ENCODE measurements around the gene MAML3.

The MAML3 gene

GRCh38 chr4:139674875-139675550 lies 479.0 kb downstream of the MAML3 start:
- H3K27ac Mint-ChIP-seq = peak overlapping the region; percentile 37

DNA sequence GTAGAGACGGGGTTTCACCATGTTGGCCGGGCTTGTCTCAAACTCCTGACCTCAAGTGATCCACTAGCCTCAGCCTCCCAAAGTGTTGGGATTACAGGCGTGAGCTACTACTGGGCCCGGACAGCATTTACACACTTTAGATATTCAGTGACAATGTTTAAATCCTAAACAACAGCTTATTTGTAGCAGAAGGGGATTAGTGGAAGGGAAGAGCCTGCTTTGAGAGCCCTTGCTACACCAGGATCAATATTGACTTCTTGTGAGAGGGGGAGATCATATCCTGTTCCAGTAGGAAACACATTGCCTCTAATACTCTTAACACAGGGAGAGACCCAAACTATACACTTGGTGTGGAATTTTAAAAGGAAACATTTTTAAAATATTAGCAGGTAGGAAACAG lies 481.3 kb downstream of the MAML3 start:
- H3K4me3 Mint-ChIP-seq = no peak overlapping the region
- peaks cover 12% of the 10 kb centered on the region for H3K36me3 Mint-ChIP-seq (ENCODE audit: low read depth)
- no peak for DNase-seq
- H3K27me3 Mint-ChIP-seq (ENCODE audit: low read depth, poor library complexity) = peaks cover 11% of the 10 kb centered on the region
- TF ChIP-seq, protein P1, sequence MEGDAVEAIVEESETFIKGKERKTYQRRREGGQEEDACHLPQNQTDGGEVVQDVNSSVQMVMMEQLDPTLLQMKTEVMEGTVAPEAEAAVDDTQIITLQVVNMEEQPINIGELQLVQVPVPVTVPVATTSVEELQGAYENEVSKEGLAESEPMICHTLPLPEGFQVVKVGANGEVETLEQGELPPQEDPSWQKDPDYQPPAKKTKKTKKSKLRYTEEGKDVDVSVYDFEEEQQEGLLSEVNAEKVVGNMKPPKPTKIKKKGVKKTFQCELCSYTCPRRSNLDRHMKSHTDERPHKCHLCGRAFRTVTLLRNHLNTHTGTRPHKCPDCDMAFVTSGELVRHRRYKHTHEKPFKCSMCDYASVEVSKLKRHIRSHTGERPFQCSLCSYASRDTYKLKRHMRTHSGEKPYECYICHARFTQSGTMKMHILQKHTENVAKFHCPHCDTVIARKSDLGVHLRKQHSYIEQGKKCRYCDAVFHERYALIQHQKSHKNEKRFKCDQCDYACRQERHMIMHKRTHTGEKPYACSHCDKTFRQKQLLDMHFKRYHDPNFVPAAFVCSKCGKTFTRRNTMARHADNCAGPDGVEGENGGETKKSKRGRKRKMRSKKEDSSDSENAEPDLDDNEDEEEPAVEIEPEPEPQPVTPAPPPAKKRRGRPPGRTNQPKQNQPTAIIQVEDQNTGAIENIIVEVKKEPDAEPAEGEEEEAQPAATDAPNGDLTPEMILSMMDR (IDR thresholded peaks at IDR 0.05) = no peak
- H3K9me3 Mint-ChIP-seq = no peaks in the 10 kb centered on the region
- H3K27ac Mint-ChIP-seq = no peak overlapping the region
- peaks cover 37% of the 10 kb centered on the region for H3K4me1 Mint-ChIP-seq

More at GRCh38 chr4:139674875-139675550, 479.0 kb downstream of the MAML3 start:
- Mint-ChIP-seq H3K4me3 (no peak overlapping the region), H3K4me1 (peaks cover 14% of the 10 kb centered on the region), H3K27me3 (ENCODE audit: low read depth, poor library complexity) (peaks cover 4% of the 10 kb centered on the region), H3K36me3 (ENCODE audit: low read depth) (peaks cover 30% of the 10 kb centered on the region), H3K9me3 (peaks cover 6% of the 10 kb centered on the region)
- TF ChIP-seq, protein P1 (IDR thresholded peaks at IDR 0.05) = no peak
- no peak for DNase-seq

DNA sequence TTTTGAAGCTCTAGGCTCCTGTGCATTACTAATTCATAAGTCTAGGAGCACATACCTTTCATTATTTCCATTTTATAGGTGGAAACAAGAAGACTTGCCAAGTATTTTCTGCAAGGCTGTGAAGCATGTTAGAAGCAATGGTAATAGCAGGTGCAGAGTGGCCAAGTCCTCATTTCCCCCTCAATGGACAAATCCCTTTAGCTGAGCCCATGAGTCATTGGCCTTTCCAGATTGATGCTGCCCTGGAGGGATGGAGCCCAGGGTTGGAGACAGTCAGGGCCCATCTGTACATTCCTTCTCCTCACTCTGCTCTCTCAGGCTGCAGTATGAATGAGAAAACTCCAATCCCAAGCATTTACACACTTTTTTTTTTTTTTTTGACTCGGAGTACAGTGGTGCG lies 481.8 kb downstream of the MAML3 start:
- Mint-ChIP-seq H3K4me1 (peaks cover 42% of the 10 kb centered on the region), H3K36me3 (ENCODE audit: low read depth) (peaks cover 12% of the 10 kb centered on the region), H3K27me3 (ENCODE audit: low read depth, poor library complexity) (peaks cover 11% of the 10 kb centered on the region), H3K4me3 (no peak overlapping the region), H3K27ac (no peak overlapping the region), H3K9me3 (no peaks in the 10 kb centered on the region)
- TF ChIP-seq, protein P1 (IDR thresholded peaks at IDR 0.05) = no peak
- no peak for DNase-seq

GRCh38 chr4:139670775-139671174 lies 483.2 kb downstream of the MAML3 start:
- Mint-ChIP-seq H3K36me3 (ENCODE audit: low read depth) (peaks cover 12% of the 10 kb centered on the region), H3K27me3 (ENCODE audit: low read depth, poor library complexity) (peaks cover 11% of the 10 kb centered on the region), H3K4me3 (no peak overlapping the region), H3K27ac (no peak overlapping the region), H3K9me3 (no peaks in the 10 kb centered on the region), H3K4me1 (peaks cover 57% of the 10 kb centered on the region)
- DNase-seq = no peak
- TF ChIP-seq, protein P1 (IDR thresholded peaks at IDR 0.05) = no peak

DNA sequence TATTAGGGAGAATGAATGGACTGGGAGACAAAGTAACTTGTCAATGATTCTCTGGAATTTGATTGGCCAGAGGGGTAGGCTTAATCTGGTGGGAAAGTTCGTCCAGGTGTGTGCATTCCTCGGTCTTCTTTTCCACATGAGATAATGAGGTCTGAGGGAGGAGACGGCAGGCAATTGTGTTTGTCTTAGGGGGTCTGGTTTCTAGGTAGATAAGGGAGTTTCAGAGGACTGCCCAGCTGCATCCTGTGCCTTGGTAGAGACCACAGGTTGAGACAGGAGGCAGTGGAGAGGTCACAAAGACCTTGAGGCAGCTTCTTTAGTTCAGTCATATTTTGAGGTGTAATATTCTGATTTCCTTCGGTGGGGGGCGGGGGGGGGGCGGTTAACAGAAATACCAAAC lies 484.1 kb downstream of the MAML3 start:
- no peak overlapping the region for H3K27ac Mint-ChIP-seq
- H3K36me3 Mint-ChIP-seq (ENCODE audit: low read depth) = peaks cover 5% of the 10 kb centered on the region
- no peaks in the 10 kb centered on the region for H3K9me3 Mint-ChIP-seq
- TF ChIP-seq, protein P1 (IDR thresholded peaks at IDR 0.05) = no peak
- peaks cover 11% of the 10 kb centered on the region for H3K27me3 Mint-ChIP-seq (ENCODE audit: low read depth, poor library complexity)
- DNase-seq = no peak
- H3K4me1 Mint-ChIP-seq = peaks cover 58% of the 10 kb centered on the region
- peak overlapping the region; percentile 13 for H3K4me3 Mint-ChIP-seq

DNA sequence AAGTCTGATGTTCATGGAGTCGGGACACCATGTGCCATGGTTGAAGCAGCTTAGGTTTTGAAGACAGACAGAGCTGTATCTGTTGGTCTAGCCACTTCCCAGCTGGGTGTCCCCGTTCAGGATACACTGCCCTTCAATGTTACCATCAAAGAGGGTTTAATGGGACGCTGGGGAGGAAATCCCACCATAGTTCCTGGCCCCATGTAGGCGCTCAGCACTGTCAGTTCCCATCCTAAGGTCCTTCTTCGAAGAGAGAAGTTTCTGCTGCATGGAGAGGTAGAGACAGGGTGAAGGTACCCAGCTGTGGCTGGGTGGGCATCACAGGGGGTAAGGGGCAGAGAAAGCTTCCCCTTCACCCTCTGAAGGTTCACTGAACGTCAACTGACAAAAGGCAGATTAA lies 484.6 kb downstream of the MAML3 start:
- TF ChIP-seq, protein P1 (IDR thresholded peaks at IDR 0.05) = no peak
- Mint-ChIP-seq H3K27ac (no peak overlapping the region), H3K9me3 (no peaks in the 10 kb centered on the region), H3K36me3 (ENCODE audit: low read depth) (peaks cover 5% of the 10 kb centered on the region), H3K4me3 (no peak overlapping the region), H3K27me3 (ENCODE audit: low read depth, poor library complexity) (peaks cover 11% of the 10 kb centered on the region), H3K4me1 (peaks cover 58% of the 10 kb centered on the region)
- no peak for DNase-seq
